NCI-H2171 (cell line): ENCODE results near the gene CLEC7A.

Experiments used
- DNase-seq: peaks from one replicate; lab custom pipeline; 2025; lab: John Stamatoyannopoulos, UW

The CLEC7A gene

DNA sequence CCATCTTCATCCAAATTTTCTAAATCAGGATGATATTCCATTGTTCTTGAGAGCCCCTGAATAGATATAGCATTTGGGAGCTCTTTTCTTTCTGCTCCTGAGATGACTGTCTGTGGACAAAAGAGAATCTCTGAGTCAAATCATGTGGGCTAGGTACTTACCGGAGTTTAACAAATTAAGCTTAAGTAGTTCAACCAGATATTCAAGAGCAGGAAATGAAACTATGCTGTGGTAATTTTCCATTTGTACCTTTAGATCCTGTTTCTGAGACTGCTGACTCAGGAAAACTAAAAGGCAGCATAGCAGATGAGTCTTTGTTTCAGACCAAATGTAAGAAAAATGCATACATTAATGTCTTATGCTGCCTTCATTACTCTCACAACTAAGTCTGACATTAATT lies at the start of gene CLEC7A:
Gene CLEC7A, minus strand, starts transcription at position 158 of the 400 bp plus-strand sequence. Its CDS starts 117 bp downstream, at position 41.
- DNase-seq = no peak

DNA sequence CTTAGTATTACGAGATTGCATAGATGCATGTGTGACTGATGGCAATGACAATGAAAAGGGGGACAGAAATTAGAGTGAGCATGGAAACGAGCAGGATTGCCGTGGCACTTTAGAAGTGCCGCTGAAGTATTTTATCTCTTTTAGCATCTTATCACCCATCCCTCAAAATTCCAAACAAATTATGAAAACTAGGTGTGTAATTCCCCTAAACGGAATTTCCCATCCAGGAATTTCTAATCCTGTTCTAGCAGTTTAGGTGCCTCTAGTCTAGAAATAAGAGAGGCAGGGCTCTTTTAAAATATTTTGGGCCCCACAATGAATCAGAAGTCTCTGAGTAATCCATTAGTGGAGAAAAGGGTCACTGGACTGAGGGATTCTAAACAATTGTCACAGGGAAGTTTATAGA lies 49.8 kb upstream of the CLEC7A start:
- no peak for DNase-seq

DNA sequence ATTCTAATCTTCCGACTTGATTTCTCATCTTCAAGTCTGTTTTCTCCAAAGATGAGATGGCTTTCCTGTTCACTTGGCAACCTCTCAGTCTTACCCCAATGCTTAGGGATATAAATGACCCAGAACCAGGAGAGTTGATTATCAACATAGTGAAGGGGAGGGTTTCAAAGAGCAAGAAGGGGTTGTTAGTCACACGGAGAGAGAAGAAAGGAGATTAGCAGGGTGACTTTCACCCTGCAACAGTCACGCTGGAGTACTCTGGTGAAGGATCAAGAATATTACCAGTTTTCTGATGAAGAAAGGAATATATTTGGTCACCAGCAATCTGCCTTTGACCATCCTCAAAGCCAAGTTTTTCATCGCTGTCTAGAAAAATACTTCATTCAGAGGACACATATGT lies 48.8 kb upstream of the CLEC7A start, which contains the start of gene TMEM52B:
Gene TMEM52B, plus strand, starts transcription at position 212 of the 400 bp plus-strand sequence. CDS start 543 bp downstream, outside the sequence.
- no peak for DNase-seq

DNA sequence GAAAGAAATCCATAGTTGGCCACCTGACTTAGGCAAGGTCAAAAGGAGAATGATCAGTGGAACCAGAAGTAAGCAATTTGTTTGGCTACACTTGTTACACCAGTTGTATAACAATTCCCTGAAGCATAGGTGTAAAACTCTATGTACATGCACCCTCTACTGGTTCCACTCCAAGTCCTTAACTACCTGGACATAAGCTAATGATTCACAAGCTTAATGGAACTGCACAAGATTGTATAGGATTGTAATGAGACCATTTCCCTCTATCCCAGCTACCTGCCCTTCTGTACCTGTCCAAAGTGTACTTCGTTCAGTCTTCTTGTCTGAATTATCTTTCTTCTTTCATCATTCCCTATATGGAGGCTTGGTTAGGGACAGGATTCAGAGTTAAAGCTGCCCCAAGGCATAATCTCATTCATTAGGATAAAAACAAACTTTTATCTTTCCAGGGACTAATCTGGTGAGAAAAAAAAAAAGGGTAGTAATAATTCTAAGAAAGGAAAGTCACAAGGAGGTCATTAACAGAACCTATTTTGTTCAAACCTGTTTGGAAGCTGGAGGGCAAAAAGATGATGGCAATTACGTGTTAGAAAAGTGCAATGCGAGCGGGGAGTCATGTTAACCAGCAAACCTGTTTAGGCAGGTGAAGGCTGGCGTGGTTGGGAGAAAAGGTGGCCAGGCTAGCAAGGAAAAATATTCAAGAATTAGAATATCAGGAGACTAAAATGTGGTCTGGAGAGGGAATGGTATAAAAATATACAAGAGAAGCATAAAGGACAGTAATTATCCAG lies 46.0 kb upstream of the CLEC7A start:
- DNase-seq = no peak

DNA sequence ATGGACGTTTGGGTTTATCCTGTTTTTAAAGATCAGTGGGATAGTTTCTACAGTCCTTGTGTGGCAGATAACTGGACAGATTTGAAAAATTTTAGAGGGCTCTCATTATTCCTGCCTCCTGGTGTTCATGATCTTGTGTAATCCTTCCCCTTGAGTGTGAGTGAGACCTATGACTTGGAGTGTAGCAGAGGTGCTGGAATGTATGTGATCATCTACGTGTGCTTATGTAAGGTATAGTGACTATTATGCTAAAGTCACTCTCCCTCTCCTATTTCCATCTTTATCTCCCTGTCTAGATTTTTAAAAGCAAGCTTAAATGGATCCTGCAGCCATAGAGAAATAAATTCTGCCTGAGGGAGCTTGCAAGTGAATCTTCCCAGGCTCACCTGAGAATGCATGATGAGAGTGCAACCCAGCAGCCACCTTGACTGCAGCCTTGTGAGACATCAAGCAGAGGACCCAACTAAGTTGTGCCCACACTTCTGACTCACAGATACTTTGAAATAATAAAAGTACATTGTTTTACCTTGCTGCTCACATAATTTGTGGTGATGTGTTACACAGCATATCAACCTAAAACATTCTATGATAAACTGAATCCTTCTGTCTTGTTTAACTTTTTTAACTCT lies 45.1 kb upstream of the CLEC7A start:
- no peak for DNase-seq

DNA sequence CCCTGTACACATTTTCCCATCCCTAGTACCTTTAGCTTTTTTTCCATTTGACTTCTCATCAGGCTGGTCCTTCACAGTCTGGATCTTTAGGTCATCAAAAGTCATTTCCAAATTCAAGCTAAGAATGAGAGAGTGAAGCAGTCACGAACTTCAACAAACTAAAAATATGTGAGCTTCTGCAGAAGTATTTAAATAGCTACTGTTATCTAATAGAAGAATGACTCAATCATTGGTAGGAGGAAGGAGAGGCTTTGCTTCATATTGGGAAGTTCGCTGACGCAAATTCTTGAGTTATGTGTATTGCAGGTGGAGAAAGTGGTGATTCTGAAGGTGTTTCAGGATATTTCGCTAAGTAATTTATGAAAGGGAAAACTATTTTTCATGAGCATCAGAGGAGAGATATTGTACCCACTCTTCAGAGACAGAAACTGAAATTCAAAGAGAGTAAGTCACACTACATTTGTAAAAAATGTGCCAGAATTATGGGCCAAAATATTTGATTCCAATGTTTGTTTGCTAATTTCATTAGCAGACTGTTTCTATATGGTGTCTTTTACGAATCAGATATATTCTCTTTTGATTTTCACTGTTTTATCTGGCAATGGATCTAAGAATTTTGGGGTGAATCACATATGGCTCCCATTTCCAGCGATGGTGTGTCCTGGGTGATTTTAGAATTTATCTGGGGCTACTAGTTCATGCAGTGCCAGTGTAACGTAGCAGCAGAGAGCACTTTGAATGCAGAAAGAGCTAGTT lies 42.2 kb upstream of the CLEC7A start, which contains the start of gene OLR1:
Gene OLR1, minus strand, starts transcription at position 160 of the 756 bp plus-strand sequence. Its CDS starts 55 bp downstream, at position 105.
- no peak for DNase-seq

DNA sequence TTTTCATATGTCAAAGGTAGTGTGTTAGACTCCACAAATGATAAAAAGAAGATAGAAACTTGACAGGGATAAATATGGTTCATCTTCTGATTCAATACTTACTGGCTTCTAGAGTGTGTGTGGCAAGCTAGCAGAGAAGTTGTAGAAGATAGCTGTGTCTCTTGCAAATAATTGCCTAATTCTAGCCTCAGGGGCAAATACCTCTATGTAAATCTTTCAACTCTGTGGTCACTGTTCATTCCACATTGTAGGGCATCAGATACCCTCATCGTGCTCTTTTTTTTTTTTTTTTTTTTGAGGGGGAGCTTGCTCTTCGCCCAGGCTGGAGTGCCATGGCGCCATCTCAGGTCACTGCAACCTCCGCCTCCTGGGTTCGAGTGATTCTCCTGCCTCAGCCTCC lies 40.2 kb upstream of the CLEC7A start:
- no peak for DNase-seq

DNA sequence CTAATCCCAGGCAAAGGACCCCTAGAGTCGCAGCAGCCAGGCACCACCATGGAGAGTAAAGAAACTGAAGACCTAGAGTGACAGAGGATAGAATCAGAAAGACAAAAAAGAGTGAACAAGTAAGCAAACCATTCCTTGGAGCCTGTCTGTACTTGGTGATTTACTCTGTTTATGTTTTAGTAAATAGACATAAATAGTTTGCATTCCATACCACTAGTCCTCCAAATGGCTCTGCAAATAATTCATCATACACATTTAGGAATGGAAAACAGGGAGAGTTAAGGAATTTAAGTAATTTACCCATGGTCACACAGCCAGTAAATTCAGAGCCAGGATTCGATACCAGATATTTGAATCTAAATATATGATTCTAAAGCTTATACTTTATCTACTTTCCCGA lies 39.1 kb upstream of the CLEC7A start:
- DNase-seq = no peak

DNA sequence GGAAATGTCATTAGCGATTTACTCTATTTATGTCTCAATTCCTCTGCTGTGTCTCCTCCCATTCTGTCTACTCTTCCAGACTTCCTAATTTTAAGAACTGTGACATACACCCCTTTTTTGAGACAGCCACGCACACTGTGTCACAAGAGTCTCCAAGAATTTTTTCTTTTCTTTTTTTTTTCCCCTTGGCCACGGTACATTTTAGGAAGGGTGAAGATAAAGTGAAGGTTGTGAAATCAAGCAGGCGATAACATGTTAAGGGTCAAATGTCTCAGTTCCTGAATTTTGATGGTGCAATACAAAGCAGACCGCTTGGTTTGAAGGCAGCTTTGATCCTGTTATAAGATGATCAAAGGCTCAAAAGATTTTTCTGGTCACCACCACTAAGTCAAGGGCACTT lies 37.6 kb upstream of the CLEC7A start:
- DNase-seq = no peak

DNA sequence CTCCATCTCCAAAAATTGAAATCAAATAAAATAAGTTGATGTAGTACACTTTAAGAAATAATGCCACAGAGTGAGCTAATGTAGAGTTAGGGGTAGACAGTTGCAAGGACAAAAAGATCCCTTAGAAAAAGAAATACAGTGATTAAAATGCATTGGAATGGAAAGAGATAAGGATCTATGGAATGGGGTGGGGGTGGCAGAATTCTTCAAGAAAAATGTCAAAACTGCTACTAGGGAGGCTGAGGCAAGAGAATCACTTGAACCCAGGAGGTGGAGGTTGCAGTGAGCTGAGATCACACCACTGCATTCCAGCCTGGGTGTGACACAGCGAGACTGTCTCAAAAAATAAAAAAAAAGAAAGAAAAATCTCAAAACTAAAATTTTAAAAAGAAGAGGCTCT lies 35.4 kb upstream of the CLEC7A start:
- no peak for DNase-seq

DNA sequence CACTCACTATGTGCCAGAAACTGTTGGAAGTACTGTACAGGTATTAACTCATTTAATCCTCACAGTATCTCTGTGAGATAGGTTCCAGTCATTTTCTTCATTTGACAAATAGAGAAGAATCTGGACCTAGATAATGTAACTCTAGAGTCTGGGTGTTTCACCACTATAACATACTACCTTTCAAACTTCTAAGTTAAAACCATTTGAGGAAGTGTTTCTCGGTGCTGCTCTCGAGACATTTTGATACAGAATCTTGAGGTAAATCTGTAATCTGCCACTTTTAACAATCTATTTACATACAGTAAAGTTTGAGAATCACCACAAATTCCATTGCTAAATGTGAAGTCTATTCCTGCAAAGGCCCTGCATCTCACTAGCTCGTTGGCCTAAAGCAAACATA lies 33.1 kb upstream of the CLEC7A start:
- DNase-seq = no peak

DNA sequence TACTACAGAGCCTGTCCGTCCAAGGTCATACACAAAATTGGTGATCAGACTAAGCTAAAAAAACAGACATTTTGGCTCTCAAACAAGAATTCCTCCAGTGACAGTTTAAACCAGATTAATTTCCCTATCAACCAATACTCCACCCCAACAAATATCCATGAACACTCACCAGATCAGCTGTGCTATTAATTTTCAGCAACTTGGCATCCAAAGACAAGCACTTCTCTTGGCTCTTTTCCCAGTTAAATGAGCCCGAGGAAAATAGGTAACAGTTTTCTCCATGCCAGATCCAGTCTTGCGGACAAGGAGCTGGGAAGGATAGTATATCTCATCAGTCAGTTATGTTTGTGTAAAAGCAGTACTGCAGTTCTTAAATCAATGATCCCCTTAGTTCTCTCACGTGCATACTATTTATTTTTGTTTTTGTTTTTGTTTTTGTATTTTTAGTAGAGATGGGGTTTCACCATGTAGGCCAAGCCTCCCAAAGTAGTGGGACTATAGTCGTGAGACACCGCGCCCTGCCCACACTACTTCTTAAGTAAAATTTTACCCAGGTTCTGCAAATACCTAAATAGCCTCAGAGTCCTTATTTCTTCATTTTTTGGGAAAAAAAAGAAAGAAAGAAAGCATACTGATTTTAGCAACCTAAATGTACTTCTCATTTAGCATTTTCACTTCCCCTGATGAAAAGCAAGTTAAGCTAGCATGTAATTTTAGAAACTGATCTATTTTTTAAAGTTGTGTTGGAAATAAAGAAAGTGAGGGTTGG lies 30.8 kb upstream of the CLEC7A start:
- no peak for DNase-seq

DNA sequence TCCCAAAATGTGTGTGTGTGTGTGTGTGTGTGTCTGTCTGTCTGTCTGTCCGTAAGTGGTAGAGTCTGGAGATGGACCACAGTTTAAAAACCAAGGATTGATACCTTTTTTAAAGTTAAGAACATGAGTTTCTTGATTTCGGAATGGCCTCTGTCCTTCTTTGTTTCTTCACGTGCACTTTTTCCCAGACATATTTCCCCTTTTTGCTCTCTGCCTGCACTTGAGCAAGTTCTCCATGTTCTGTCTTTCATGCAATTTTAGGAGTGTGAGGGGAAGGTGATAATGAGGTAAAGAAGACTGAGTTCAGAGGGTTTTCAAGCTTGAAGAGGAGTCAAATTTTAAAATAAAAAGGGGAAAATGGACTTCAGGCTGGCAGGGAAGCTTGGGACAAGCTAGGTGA lies 29.3 kb upstream of the CLEC7A start:
- DNase-seq = no peak

DNA sequence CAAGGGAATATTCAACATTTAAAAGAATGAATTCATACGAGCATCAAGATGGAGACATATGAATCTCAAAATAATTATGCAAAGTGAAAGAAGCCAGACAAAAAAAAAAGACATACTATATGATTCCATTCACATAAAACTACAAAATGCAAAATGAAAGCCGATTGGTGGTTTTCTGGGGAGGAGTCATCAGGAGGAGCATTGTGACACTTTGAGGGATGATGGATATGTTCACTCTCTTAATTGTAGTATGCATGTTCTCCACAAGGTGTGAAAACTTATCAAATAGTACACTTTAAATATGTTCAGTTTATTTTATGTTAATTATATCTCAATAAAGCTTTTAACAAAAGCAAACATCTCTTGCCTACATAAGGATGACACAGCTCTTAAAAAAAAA lies 28.4 kb upstream of the CLEC7A start:
- no peak for DNase-seq

DNA sequence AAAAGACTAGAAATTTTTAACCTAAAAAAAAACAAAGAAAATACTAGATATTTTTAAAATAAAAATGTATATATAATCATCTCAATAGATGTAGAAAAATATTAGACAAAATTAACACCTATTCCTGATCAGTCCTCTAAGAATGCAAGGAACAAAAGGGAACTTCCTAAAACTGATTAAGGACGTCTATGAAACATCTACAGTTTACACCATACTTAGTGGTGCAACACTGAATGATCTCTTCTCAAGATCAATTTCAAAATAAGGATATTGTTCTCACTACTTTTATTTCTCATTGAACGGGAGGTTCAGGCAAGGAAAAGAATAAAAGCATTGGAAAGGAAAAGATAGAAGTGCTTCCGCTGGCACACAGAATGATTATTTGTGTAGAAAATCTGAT lies 26.0 kb upstream of the CLEC7A start:
- no peak for DNase-seq

DNA sequence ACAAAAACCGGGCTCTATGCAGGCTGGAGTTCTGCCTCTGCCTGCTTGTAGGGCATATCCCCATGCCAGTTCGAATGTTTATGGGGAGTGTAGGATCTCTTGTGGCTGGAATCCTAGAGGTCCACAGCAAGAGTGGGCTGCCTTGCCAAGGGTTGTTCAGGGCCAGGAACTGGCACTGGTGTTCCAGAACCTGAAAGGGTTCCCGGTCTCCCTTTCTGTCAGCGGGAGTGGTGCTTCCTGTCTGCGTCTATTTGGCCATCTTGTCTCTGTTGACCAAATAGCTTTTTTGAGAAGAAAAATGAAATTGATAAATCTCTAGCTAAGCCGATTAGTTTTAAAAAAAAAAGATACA lies 24.1 kb upstream of the CLEC7A start:
- DNase-seq = no peak

DNA sequence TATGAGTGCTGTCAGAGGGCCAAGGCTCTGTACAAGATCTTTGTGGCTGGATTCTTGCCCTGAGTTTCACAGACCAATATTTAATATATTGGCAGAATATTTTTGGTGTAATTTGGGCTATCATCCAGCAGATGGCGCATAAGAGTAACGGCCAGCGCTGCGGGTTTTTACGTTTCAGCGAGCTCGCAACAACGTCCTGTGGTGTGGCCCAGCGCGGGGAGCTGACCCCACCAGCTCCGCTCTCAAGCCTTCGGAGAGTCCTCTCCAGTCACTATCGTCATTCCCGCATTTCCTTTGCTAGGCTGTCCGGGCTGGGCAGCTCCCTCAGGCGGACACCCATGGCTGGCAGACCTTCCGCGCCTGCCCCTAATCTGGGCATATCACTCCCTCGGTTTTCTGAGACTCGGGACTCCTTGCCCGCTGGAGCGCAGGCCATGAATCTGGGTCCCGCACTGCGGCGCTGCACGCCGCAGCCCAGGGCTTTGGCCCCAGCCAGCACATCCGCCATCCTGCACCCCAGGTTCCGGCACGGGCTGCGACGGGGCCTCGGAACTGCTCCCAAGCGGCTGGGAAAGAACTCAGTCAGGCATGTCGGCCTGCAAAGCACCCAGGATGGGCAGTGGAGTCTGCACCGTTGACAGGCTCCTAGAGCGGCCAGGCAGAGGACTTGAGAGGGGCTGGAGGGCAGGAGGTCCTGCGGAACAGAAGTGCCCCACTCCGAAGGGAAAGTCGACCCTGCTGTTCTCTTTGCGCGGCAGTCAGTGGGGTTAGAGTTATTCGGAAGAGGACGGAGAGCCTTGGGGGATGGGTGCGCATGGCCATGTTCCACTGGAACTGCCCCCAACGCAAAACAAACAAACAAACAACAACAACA lies 23.5 kb upstream of the CLEC7A start:
- no peak for DNase-seq

DNA sequence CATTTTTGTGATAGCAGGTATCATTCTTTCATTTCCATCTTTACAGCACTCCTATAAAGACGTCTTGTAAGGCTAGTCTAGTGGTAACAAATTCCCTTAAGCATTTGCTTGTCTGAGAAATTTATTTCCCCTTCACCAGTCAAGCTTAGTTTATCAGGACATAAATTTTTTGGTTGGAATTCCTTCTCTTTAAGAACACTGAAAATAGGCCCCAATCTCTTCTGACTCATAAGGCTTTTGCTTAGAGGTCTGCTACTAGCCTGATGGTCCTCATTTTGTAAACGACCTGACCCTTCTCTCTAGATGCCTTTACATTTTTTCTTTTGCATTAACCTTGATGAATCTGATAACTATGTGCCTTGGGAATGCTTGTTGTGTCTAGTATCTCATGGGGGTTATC lies 21.6 kb upstream of the CLEC7A start:
- DNase-seq = no peak

DNA sequence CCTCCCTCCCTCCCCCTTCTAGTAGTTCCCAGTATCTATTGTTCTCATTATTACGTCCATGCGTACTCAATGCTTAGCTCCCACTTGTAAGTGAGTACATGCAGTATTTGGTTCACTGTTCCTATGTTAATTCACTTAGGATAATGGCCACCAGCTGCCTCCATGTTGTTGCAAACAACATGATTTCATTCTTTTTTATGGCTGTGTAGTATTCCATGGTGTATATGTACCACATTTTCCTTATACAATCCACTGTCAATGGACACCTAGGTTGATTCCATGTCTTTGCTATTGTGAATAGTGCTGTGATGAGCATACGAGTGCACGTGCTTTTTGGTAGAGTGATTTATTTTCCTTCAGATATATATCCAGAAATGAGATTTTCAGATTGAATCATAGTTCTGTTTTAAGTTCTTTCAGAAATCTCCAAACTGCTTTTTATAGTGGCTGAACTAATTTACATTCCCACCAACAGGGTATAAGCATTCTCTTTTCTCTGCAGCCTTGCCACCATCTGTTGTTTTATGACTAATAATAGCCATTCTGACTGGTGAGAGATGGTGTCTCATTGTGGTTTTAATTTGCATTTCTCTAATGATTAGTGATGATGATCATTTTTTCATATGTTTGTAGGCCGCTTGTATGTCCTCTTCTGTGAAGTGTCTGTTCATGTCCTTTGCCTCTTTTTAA lies 17.9 kb upstream of the CLEC7A start:
- no peak for DNase-seq

DNA sequence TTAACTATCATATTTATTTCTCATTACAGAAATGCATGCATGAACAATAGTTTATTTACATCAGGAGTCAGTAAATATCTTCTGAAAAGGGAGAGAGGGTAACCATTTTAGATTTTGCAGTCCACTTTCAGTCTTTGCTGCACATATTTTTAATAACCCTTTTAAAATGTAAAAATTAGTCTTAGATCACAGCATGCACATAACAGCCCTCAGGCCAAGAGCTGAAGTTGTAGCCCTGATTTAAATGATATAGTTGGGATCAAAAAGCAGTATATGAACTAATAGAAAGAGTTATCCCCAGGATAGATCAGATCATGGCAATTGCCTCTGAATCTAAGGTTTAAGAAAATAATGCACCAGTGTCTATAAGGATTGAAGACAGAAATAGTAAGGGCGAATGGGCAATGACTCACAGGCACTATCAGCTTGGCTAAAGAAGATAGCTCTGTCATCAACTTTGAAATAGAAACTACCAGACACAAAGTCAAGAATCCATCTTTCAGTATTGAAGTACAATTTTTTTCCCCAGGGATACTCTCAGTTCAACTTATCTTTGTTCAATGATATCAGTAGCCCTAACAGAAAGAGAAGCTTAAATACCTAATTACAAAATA lies 13.1 kb upstream of the CLEC7A start:
- no peak for DNase-seq
